ENCODE data around the gene EPX. TPM values are rescaled to one million over a fixed set of nuclear protein-coding genes. Genes with fewer than 3 reads are reported as not detected.

Gene EPX
- polyA plus RNA-seq, 1 donor from 2014 or later = not detected

DNA sequence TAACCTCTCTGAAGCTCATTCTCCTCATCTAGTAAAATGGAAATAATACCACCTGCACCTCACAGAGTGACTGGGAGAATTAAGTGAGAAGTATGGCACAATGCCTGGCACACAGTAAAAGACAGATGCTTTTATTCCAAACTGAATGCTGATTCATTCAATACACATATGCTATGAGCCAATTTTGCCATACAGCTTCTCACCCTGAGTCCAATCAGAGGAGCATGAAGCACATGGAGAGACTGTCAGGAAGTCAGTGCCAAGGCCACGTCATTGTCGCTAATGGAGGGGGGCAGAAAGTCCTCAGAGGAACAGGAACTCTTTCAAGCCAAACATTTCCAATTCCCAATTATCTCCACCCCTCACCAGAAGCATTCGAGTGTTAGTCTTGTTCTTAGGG is 14.9 kb downstream of the EPX start:
- no peak overlapping the region for H3K27ac ChIP-seq (ENCODE audit: low read length)
- no peaks in the 10 kb centered on the region for H3K9me3 ChIP-seq (ENCODE audit: low read length)
- H4K20me1 ChIP-seq (ENCODE audit: insufficient read depth) = no peaks in the 10 kb centered on the region
- no peaks in the 10 kb centered on the region for H3F3A ChIP-seq (ENCODE audit: insufficient read depth, low read length, poor library complexity, severe bottlenecking)
- no peaks in the 10 kb centered on the region for H3K36me3 ChIP-seq (ENCODE audit: insufficient read depth, low read length)
- H3K4me3 ChIP-seq (ENCODE audit: low read length) = no peak overlapping the region
- TF ChIP-seq EZH2 (IDR thresholded peaks at IDR 0.05; ENCODE audit: borderline replicate concordance, insufficient read depth, low read length, poor library complexity, severe bottlenecking) (no peak), MXI1 (conservative IDR thresholded peaks at IDR 0.05; ENCODE audit: poor library complexity, severe bottlenecking) (no peak), SMC3 (conservative IDR thresholded peaks at IDR 0.05; ENCODE audit: poor library complexity) (no peak), TAF1 (IDR thresholded peaks at IDR 0.05; ENCODE audit: low read depth) (no peak), EP300 (conservative IDR thresholded peaks at IDR 0.05; ENCODE audit: poor library complexity, severe bottlenecking) (no peak), POLR2AphosphoS5 (IDR thresholded peaks at IDR 0.05) (no peak), RAD21 (conservative IDR thresholded peaks at IDR 0.05) (no peak)
- TF ChIP-seq, protein P1, sequence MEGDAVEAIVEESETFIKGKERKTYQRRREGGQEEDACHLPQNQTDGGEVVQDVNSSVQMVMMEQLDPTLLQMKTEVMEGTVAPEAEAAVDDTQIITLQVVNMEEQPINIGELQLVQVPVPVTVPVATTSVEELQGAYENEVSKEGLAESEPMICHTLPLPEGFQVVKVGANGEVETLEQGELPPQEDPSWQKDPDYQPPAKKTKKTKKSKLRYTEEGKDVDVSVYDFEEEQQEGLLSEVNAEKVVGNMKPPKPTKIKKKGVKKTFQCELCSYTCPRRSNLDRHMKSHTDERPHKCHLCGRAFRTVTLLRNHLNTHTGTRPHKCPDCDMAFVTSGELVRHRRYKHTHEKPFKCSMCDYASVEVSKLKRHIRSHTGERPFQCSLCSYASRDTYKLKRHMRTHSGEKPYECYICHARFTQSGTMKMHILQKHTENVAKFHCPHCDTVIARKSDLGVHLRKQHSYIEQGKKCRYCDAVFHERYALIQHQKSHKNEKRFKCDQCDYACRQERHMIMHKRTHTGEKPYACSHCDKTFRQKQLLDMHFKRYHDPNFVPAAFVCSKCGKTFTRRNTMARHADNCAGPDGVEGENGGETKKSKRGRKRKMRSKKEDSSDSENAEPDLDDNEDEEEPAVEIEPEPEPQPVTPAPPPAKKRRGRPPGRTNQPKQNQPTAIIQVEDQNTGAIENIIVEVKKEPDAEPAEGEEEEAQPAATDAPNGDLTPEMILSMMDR (IDR thresholded peaks at IDR 0.05; ENCODE audit: poor library complexity, severe bottlenecking) = no peak
- TF ChIP-seq, protein P2, sequence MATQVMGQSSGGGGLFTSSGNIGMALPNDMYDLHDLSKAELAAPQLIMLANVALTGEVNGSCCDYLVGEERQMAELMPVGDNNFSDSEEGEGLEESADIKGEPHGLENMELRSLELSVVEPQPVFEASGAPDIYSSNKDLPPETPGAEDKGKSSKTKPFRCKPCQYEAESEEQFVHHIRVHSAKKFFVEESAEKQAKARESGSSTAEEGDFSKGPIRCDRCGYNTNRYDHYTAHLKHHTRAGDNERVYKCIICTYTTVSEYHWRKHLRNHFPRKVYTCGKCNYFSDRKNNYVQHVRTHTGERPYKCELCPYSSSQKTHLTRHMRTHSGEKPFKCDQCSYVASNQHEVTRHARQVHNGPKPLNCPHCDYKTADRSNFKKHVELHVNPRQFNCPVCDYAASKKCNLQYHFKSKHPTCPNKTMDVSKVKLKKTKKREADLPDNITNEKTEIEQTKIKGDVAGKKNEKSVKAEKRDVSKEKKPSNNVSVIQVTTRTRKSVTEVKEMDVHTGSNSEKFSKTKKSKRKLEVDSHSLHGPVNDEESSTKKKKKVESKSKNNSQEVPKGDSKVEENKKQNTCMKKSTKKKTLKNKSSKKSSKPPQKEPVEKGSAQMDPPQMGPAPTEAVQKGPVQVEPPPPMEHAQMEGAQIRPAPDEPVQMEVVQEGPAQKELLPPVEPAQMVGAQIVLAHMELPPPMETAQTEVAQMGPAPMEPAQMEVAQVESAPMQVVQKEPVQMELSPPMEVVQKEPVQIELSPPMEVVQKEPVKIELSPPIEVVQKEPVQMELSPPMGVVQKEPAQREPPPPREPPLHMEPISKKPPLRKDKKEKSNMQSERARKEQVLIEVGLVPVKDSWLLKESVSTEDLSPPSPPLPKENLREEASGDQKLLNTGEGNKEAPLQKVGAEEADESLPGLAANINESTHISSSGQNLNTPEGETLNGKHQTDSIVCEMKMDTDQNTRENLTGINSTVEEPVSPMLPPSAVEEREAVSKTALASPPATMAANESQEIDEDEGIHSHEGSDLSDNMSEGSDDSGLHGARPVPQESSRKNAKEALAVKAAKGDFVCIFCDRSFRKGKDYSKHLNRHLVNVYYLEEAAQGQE (IDR thresholded peaks at IDR 0.05; ENCODE audit: borderline replicate concordance) = no peak
- H2AFZ ChIP-seq (ENCODE audit: low read depth, low read length) = no peak overlapping the region
- no peaks in the 10 kb centered on the region for H3K9me2 ChIP-seq (ENCODE audit: insufficient read depth, low read length)
- H3K9ac ChIP-seq (ENCODE audit: low read length) = no peak overlapping the region
- H3K27me3 ChIP-seq (ENCODE audit: insufficient read depth, low read depth, low read length) = no peaks in the 10 kb centered on the region
- no peaks in the 10 kb centered on the region for H3K79me2 ChIP-seq (replicated peaks; ENCODE audit: insufficient read depth, low read length)
- no peak overlapping the region for H3K4me2 ChIP-seq (ENCODE audit: low read length)

DNA sequence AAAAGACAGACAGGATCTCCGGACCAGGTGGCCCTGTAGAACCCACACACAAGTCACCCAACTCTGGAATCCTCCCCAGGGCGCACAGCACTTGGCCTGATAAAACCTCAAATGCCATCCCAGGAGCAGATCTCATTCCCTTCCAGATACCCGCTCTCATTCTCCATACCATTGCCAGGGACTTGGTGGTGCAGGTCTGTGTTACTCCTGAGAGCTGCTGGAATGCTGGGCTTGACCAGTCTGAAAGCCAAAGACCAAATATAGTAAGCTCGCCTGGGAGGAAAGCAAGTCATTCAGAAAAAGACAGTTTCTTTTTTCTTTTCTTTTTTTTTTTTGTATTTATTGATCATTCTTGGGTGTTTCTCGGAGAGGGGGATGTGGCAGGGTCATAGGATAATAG is 15.8 kb downstream of the EPX start:
- H2AFZ ChIP-seq (ENCODE audit: low read depth, low read length) = no peak overlapping the region
- no peaks in the 10 kb centered on the region for H3K9me2 ChIP-seq (ENCODE audit: insufficient read depth, low read length)
- no peaks in the 10 kb centered on the region for H4K20me1 ChIP-seq (ENCODE audit: insufficient read depth)
- TF ChIP-seq POLR2AphosphoS5 (IDR thresholded peaks at IDR 0.05) (no peak), SMC3 (conservative IDR thresholded peaks at IDR 0.05; ENCODE audit: poor library complexity) (no peak), RAD21 (conservative IDR thresholded peaks at IDR 0.05) (no peak)
- TF ChIP-seq, protein P2 (IDR thresholded peaks at IDR 0.05; ENCODE audit: borderline replicate concordance) = no peak
- H3K27ac ChIP-seq (ENCODE audit: low read length) = no peak overlapping the region
- no peaks in the 10 kb centered on the region for H3K9me3 ChIP-seq (ENCODE audit: low read length)
- H3F3A ChIP-seq (ENCODE audit: insufficient read depth, low read length, poor library complexity, severe bottlenecking) = no peaks in the 10 kb centered on the region
- H3K79me2 ChIP-seq (replicated peaks; ENCODE audit: insufficient read depth, low read length) = no peaks in the 10 kb centered on the region
- no peak overlapping the region for H3K4me3 ChIP-seq (ENCODE audit: low read length)
- H3K36me3 ChIP-seq (ENCODE audit: insufficient read depth, low read length) = no peaks in the 10 kb centered on the region
- H3K4me2 ChIP-seq (ENCODE audit: low read length) = no peak overlapping the region
- H3K27me3 ChIP-seq (ENCODE audit: insufficient read depth, low read depth, low read length) = no peaks in the 10 kb centered on the region
- no peak overlapping the region for H3K9ac ChIP-seq (ENCODE audit: low read length)

Measured in neural cell (in vitro differentiated cells).